ENCODE data around the gene IL17RA.

Gene IL17RA

DNA sequence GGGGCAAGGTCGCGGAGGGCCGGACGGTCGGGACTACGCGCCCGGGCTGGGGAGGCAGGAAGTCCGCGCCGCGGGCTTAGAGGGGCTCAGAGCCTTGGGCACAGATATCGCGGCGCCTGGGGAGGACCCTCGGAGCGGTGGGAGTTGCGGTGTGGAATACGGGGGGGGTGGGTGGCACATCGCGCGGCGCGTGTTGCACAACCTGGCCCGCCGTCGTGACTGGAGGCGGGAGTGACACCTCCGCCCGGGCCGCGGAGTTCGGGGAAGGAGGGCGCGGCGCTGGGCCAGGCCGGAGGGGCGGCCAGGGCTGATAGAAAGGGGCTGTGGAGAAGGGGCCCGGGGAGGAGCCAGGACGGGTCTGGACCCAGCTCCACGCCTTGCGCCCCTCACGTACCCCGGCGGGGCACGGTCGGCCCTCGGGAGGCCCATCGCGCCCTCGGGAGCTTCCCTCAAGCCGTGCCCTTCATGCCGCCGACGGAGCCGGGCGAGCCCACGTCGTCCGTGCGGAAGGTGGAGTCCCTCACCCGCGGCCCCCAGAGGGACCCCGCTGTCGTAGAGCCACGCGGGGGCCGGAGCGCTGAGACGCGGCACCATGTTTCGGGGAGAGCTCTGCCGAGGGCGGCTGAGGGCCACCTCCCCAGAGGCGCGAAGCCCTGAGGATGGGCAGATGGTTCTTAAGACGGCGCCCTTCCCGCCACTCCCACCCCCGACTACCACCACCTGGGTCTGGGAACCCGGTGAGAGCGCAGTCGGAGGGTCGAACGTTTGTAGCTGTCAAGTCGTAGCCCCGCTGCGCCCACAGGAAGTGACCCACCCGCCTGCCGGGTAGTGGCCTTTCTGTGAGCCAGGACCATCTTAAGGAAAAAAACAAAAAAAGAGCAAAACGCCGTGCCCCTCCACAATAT is 729 bp downstream of the IL17RA start:
- DNase-seq: no peak

GRCh38 chr22:17086296-17086695 is 1.5 kb downstream of the IL17RA start:
- no peak for DNase-seq

GRCh38 chr22:17086788-17087497 is 2.1 kb downstream of the IL17RA start:
- no peak for DNase-seq

GRCh38 chr22:17087498-17088131 is 2.8 kb downstream of the IL17RA start:
- no peak for DNase-seq

GRCh38 chr22:17090550-17090949 is 5.8 kb downstream of the IL17RA start:
- no peak for DNase-seq

DNA sequence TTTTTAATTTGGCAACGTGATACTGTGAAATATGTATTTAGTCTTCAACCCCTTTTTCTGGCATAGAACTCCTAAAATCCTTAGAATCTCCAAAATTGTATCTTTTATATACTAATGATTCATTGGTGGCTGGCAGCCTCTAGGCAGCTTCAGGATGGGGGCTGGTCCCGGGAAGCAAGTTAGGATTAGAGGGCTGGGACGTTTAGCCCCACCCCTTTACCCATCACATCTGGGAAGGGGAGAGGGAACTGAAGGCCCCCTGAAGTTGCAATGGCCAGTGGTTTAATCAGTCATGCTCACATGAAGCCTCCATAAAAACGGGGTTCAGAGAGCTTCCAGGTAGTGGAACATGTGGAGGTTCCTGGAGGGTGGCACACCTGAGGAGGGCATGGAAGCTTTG is 7.1 kb downstream of the IL17RA start:
- DNase-seq: no peak

DNA sequence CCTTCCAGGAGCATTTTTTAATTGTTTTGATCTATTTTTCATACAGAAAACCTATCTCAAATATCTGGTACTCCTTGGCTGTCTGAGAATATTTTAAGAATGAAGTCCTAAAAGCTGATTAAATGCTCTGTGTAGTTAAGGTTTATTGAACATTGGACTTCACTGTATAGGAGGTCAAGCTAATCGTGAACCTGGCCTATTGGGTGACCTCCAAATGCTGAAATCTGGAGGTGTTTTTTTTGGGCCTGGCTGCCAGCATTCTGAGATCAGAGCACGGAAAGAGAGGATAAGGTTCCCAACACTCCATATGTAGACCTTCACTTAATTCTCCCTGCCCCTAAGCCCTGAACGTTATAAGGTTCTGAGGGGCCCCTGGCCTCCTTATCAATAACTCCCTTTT is 8.3 kb downstream of the IL17RA start:
- DNase-seq: no peak

DNA sequence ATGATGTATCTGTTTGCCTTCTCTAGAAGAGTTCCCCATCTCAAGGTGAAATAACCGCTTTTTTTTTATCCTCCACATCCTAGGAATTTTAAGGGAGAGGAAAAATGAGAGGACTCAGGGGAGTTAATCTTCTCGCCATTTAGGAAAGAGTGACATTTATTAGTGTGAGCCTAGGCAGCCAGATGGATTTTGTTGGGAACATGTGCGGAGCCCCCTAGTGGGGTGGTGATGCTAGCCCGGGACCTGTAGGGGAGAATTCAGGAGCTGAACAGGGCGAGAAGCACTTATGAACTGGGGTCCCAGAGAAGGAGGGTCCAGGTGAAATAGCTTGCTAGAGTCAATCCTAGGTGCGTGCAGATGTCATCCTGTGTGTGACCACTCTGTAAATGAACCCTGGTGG is 10.7 kb downstream of the IL17RA start:
- DNase-seq: no peak

- DNase-seq: no peak
Measured at GRCh38 chr22:17096071-17096470, 11.3 kb downstream of the IL17RA start.

DNA sequence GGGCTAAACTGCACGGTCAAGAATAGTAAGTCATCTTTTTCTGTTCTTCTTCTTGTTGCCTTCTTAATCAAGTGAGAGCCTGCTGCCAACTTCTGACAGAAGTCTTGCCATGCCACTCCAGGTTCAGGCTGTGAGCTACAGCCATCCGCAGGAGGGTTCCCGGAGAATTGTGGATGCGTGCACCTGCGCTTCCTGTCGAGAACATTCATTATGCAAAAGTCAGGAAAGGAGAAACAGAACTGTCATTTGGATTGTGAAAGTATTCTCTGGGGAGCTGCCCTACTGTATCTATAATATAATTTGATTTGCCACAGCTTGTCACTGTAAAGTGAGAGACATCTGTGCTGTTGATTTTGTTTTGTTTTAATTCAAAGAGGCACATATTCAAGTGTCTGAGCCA is 12.3 kb downstream of the IL17RA start:
- DNase-seq: no peak

GRCh38 chr22:17097701-17098100 is 12.9 kb downstream of the IL17RA start:
- DNase-seq: no peak

DNA sequence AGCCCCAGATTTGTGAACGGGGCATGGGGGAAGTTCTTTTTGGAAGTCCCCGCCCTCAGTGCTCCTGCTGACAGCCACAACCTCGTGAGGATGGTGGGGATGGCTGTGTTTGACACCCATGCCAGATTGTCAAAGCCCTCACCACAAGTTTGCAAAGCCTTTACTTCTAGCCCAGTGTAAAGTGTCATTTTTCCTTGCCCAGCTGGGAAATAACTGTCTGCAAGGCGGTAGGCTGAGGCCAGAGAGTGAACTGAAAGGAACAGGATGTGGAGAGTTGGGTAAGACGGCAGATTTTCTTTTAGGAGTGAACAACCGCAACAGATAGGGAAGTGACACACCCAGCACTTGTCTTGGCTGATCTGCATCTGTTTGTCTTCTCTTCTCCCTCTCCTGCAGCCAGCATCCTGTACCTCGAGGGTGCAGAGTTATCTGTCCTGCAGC is 13.6 kb downstream of the IL17RA start:
- DNase-seq: no peak

DNA sequence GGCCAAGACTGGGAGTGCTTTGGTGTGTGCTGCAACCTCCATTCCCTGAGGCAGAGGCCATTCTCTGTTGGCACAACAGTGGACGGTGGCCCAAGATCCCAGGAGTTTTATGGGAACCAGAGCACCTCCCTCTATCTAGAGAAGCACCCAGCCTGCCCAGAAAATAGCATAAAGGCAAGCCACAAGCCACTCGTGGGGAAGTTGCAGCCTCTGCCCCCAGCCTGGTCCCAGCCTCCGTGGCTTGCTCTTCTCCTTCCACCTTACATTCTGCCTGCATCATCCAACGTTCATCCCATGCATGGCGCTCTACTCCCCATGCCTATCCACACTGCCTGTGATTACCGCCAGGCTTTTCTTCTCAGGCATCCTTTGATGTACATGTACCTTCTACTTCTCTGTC is 15.8 kb downstream of the IL17RA start:
- DNase-seq: no peak

DNA sequence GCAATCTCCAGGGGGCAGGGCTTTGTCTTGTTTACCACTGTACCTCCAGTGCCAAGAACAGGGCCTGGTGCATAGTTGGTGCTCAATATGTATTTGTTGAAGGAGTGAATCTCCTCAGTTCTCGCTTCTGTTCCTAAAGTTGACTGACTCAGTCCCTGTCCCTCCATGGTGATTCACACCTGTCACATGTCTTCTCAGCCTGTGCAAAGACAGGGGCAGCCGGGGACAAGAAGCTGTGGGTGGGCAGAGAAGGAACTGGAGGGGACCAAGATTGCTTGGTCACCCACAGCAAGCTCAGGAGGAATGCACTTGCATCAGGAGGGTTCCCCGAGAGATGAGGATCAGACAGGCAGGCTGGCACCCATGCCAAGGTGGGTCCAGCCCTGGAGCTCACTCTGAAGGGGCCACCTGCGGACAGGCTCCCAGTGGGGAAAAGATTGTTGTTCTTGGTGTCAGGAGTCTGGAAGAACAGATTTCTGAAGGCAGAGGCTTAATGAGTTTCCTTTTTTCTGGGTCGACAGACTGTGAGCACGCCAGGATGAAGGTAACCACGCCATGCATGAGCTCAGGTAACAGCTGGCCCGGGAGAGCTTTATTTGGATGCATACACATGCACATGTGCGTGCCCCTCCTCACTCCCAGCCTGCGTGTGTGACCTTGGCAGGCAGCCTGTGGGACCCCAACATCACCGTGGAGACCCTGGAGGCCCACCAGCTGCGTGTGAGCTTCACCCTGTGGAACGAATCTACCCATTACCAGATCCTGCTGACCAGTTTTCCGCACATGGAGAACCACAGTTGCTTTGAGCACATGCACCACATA is 16.9 kb downstream of the IL17RA start:
- DNase-seq: no peak

DNA sequence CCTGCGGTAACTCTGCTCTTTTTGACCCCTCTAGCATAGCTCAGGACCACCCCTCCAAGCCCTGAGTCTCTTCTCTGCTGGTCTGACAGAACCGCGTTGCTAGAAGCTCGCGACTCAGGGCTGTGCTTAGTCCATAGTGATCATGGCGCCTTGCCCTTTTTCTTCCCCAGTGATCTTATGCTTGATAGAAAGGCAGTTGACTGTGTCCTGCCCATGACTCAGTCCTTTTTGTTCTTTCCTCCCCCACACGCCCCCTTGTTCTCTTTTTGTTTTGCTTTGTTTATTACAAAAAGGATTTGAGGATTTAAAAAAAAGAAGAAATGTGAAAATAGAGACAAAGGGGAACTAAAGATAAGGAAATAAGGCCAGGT is 17.5 kb downstream of the IL17RA start:
- DNase-seq: no peak

DNA sequence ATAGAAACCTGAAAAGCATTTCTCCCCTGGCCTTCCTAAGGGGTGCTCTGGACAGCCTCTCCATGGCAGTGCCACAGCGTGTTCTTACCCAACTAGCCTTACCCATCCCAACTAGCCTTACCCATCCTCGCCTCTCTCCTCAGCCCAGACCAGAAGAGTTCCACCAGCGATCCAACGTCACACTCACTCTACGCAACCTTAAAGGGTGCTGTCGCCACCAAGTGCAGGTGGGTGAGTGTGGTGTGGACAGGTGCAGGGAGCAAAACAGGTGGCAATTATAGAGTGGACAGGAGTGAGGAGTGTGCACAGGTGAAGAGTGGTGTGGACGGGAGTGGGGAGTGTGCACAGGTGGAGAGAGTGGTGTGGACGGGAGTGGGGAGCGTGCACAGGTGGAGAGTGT is 18.6 kb downstream of the IL17RA start:
- no peak for DNase-seq

DNA sequence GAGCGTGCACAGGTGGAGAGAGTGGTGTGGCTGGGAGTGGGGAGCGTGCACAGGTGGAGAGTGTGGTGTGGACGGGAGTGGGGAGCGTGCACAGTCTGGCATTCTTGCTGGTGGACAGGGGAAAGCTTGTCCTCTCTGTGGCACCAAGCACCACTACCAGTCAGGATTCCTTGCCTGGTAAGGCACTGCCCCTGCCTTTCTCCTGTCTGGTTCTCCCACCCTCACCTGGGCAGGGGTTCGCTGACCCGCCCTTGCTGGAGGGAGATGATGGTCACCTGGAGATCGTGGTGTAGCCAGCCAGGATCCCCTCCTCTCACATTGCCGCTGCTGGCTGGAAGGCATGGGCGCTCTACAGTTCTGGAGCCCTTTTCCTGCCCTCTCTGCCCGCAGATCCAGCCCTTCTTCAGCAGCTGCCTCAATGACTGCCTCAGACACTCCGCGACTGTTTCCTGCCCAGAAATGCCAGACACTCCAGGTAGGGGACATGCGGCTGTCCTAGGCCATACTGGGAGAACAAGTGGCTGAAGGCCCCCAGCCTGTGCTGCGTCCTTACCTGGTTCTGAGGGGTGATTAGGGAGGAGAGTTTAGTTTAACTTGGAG is 19.6 kb downstream of the IL17RA start:
- no peak for DNase-seq

- DNase-seq: no peak
Measured at GRCh38 chr22:17105143-17106129, 20.6 kb downstream of the IL17RA start.

GRCh38 chr22:17106161-17106784 is 21.5 kb downstream of the IL17RA start:
- DNase-seq: no peak

DNA sequence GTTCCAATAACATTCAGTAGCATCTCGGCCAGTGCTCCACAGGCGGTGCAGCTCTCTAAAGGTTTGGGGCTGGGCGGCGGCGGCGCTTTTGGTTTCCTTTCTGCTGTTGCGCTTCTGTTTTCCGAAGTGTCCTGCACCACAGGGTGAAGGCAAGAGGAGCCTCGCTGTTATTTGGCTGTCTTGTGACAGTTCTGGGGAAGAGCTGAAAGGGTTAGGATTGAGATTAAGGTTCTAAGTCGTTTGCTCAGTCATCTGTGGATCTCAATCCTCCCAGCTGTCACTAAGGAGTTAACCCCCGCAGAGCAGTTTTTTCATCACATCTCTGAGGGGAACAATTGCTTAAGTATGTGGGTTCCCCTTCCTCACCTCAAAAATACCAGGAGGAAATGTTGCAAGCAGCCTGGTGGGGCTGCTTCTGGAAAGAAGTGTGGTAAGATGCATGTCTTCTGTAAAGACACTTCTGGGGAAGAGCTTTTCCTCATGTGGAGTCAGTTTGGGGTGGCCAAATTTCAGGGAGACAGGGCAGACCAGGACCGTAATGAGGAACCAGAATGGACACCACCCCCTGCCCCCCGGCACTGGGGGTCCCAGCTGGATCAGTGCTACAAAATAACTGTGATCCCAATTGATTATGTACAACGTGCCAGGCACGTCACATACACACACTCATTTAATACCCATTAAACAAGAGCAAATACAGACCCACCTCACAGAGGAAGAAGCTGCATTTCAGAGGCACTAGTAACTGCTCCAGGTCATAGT is 22.2 kb downstream of the IL17RA start:
- DNase-seq: no peak
